HG03521 (cell line): ENCODE measurements around the gene PARD3B.

Experiments used
- ATAC-seq: cut with Tn5 transposase; IDR thresholded peaks from one replicate; pipeline ENCODE4 v1.9.1; 2021; ENCODE audit warnings: mild to moderate bottlenecking, moderate library complexity; ENCODE audit not compliant: unreplicated experiment

PARD3B gene

GRCh38 chr2:205657579-205657978, 1112.3 kb downstream of the PARD3B start:
- ATAC-seq = no peak

GRCh38 chr2:205658068-205658467, 1112.8 kb downstream of the PARD3B start:
- no peak for ATAC-seq

- no peak for ATAC-seq
Observed at GRCh38 chr2:205658572-205658971, 1113.3 kb downstream of the PARD3B start.

DNA sequence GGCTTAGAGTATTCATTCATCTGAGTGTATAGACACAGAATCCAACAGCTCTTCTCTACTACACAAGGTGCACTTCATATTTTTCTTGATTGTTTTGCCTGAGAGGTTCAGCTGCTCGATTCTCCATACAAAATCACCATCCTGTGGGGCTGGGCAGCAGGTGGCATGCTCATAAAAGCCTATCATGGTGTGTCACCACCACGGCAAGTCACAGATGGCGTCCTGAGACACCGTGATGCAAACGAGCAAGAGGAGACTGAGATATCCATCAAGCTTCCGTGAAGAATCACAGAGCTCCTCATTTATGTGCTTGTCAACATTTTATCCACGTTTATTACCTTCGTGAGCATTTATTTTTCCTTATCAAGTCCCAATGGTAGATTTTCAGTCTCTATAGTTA, 1114.6 kb downstream of the PARD3B start:
- ATAC-seq = no peak

DNA sequence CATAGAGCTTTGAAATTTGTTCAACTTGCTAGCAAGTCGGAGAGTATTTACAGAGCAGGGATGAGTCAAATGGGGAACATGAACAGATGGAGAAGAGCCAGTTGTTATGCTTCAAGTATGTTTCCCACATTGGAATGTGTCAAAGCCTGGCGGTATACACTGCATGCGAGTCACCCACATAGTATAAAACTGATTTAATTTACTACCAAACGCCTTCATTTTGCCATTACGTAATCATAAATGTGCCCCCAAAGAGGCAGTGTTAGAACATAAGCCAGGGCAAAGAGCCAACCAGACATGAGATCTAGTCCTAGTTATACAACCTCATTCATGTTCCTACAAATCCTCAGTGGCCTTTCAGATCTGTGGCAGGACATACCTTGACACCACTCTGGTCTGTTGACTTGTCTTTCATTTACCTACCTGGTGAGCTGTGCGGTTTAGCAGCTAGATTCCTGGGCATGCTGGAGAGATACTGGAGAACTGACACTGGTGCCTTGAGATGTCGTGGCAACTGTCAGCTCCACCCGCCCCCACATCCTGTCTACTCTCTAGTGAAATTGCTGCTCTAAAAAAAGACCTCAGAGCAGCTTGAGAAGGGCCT, 1115.3 kb downstream of the PARD3B start:
- peak; percentile 56 for ATAC-seq

DNA sequence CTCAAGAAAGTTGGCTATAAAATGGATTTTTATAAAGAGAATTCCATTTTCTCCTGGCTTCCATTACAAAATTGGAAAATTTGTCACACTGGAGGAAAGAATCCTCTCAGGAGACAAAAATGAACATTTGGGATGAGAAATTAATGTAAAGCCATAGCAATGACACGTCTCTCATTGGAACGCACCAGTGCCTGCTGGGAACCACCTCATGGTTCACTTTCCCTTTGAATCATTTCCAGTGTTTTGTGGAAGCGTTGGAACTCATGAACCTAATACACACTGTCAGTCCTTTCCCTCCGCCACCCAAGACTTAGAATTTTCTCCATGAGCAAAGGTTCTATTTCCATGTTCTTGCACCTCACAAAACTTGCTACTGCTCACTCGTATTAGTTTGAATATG, 1116.0 kb downstream of the PARD3B start:
- ATAC-seq = no peak

DNA sequence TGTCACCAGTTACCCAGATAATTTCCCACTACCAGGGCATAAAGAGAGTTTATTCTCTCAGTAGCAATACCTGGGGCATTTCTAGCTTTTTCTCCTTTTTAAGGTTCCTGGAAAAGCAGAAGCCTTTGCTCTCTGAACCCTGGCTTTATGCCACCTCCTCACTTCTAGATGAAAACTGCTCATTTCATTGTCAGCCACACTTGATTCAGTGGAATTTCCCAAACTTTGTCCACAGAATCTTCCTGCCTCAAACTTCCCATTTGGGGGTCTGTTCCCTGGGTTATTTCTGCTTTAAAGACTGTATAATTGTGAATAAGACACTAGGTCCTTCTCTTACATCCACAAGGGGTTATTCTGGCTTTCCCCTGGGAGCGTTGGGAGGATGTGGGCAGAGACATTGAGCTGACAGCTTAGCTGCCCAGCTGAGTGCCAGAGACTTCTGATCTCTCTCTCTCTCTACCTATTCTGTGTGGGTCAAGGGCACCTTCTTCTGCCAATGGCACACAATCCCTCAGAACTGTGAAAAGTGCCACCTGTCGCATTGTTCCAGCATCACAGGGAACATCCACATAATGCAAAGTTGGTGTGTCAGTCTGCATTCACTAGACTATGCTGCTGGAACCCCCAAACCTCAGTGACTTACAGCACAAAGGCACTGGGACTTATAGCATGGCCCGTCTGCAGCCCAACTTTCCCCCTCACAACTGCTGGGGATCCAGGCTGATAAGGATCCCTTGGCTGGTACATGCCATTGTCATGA, 1117.1 kb downstream of the PARD3B start:
- ATAC-seq = no peak

- ATAC-seq = no peak
Observed at GRCh38 chr2:205665791-205666190, 1120.5 kb downstream of the PARD3B start.
